ENCODE measurements around the gene SLC38A8. TPM values are rescaled to one million over a fixed set of nuclear protein-coding genes. Genes with fewer than 3 reads are reported as not detected.

Gene SLC38A8
- total RNA-seq, 2 experiments from 2014 or later = not detected

- DNase-seq = no peak
- H3K9me3 Mint-ChIP-seq = no peaks in the 10 kb centered on the region
- H3K36me3 Mint-ChIP-seq (ENCODE audit: low read depth) = peaks cover 47% of the 10 kb centered on the region
- no peaks in the 10 kb centered on the region for H3K27me3 Mint-ChIP-seq
- ChIA-PET POLR2A (interaction anchor here (1.3 kb wide), 1 partner anchor 35 kb away, joined by 6 read pairs; the partner anchor contains the start of gene MBTPS1), CTCF (interaction anchor here (1.4 to 2.8 kb wide), 3 partner anchors 91 to 105 kb away, joined by 3 to 8 read pairs (median 8); partner anchors contain the start of gene TAF1C)
- no peak overlapping the region for H3K27ac Mint-ChIP-seq
- H3K4me3 Mint-ChIP-seq = no peak overlapping the region
- H3K4me1 Mint-ChIP-seq = peaks cover 23% of the 10 kb centered on the region
Observed at GRCh38 chr16:84082110-84082509, 39.5 kb upstream of the SLC38A8 start.

DNA sequence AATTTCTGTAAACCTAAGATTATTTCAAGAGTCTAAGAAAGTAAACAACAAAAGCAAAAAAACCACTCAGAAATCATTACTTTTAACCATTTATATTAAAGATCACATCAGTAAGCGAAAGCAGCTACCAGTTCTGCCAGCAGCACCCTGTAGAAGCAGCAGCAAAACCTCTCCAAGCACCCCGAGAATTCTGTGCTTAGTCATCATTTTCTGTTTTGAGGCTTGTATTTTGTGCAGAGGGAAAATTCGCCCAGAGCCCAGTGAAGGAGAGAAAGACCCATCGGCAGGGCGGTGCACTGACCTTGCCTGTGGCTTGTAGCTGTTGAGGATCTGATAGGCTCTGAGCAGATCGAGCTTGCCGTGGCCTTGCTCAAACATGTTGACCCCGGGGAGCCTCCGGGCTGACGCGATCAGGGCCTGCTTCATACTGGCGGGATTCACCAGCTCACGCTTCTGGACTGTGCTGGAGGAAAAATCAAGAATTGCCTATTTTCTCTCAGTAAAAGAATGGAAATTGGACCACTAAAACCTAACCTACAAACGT lies 38.9 kb upstream of the SLC38A8 start:
- Mint-ChIP-seq H3K9me3 (no peaks in the 10 kb centered on the region), H3K27ac (no peak overlapping the region), H3K4me3 (no peak overlapping the region), H3K27me3 (no peaks in the 10 kb centered on the region), H3K4me1 (peaks cover 17% of the 10 kb centered on the region), H3K36me3 (ENCODE audit: low read depth) (peaks cover 44% of the 10 kb centered on the region)
- no peak for DNase-seq
- POLR2A ChIA-PET = interaction anchor here (0.5 to 1.3 kb wide), 2 partner anchors 35 to 104 kb away, joined by 3 to 6 read pairs; partner anchors contain the start of gene MBTPS1
- CTCF ChIA-PET = interaction anchor here (1.3 to 2.8 kb wide), 3 partner anchors 11 to 106 kb away, joined by 3 to 8 read pairs (median 8); partner anchors contain the start of gene TAF1C

DNA sequence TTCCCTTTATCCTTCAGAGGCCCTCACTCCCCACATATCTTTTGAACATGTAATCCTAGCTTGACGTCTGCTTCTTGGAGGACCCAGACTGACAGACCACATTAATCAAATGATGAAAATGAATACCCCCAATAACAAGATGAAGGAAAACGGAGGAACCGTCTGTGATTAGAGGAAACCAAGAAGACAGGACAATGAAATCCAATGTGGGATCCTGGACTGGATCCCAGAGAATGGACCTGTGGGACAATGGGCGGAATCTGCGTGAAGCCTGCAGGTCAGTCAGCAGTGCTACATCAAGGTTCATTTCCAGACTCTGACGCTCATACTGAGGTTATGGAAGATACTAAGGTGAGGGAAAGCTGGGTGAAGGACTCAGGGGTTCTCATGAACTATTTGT lies 38.2 kb upstream of the SLC38A8 start:
- Mint-ChIP-seq H3K4me3 (no peak overlapping the region), H3K9me3 (no peaks in the 10 kb centered on the region), H3K27ac (no peak overlapping the region), H3K4me1 (peaks cover 10% of the 10 kb centered on the region), H3K36me3 (ENCODE audit: low read depth) (peaks cover 39% of the 10 kb centered on the region), H3K27me3 (no peaks in the 10 kb centered on the region)
- POLR2A ChIA-PET = interaction anchor here (1.3 kb wide), 1 partner anchor 36 kb away, joined by 6 read pairs; the partner anchor contains the start of gene MBTPS1
- DNase-seq = no peak
- CTCF ChIA-PET = interaction anchor here (1.3 to 2.8 kb wide), 2 partner anchors 11 to 106 kb away, joined by 3 to 8 read pairs; partner anchors contain the start of gene TAF1C

GRCh38 chr16:84080378-84080777 lies 37.8 kb upstream of the SLC38A8 start:
- DNase-seq = no peak
- H3K9me3 Mint-ChIP-seq = no peaks in the 10 kb centered on the region
- H3K36me3 Mint-ChIP-seq (ENCODE audit: low read depth) = peaks cover 42% of the 10 kb centered on the region
- H3K4me3 Mint-ChIP-seq = no peak overlapping the region
- H3K4me1 Mint-ChIP-seq = peaks cover 8% of the 10 kb centered on the region
- no peak overlapping the region for H3K27ac Mint-ChIP-seq
- no peaks in the 10 kb centered on the region for H3K27me3 Mint-ChIP-seq
- POLR2A ChIA-PET = interaction anchor here (0.7 kb wide), 1 partner anchor 36 kb away, joined by 4 read pairs; the partner anchor contains the start of gene MBTPS1
- CTCF ChIA-PET = interaction anchor here (1.3 kb wide), 1 partner anchor 107 kb away, joined by 8 read pairs; the partner anchor contains the start of gene TAF1C

DNA sequence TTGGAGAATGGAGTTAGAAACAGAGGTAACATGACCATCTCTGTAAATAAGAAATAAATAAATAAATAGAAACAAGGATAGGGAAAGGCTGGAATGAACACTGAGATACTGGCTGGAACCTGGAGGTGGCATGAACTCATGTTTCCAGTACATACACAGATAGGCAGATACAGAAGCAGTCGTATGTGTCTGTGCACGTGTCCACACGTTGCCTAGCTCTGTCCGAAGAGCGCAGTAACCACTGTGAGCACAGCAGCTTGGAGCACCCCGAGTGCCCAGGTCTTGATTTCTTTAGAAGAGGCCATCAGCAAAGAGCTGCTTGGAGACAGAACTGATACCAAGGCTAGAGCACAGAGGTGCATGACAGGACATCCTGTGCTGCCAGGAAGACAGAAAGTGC lies 37.1 kb upstream of the SLC38A8 start:
- CTCF ChIA-PET = interaction anchor here (1.3 to 2.8 kb wide), 2 partner anchors 14 to 107 kb away, joined by 8 to 11 read pairs; partner anchors contain the start of gene TAF1C
- H3K27me3 Mint-ChIP-seq = no peaks in the 10 kb centered on the region
- H3K9me3 Mint-ChIP-seq = no peaks in the 10 kb centered on the region
- H3K27ac Mint-ChIP-seq = no peak overlapping the region
- H3K4me3 Mint-ChIP-seq = no peak overlapping the region
- H3K4me1 Mint-ChIP-seq = peaks cover 1% of the 10 kb centered on the region
- peaks cover 38% of the 10 kb centered on the region for H3K36me3 Mint-ChIP-seq (ENCODE audit: low read depth)
- POLR2A ChIA-PET = interaction anchor here (0.7 to 0.8 kb wide), 2 partner anchors 37 to 107 kb away, joined by 4 read pairs; partner anchors contain the start of genes MBTPS1 and TAF1C
- no peak for DNase-seq

GRCh38 chr16:84075376-84075775 lies 32.8 kb upstream of the SLC38A8 start:
- no peaks in the 10 kb centered on the region for H3K27me3 Mint-ChIP-seq
- no peaks in the 10 kb centered on the region for H3K4me1 Mint-ChIP-seq
- H3K27ac Mint-ChIP-seq = no peak overlapping the region
- no peak overlapping the region for H3K4me3 Mint-ChIP-seq
- peaks cover 36% of the 10 kb centered on the region for H3K36me3 Mint-ChIP-seq (ENCODE audit: low read depth)
- POLR2A ChIA-PET = no interaction called here
- no peak for DNase-seq
- CTCF ChIA-PET = no interaction called here
- H3K9me3 Mint-ChIP-seq = no peaks in the 10 kb centered on the region

GRCh38 chr16:84074721-84075120 lies 32.1 kb upstream of the SLC38A8 start:
- H3K4me3 Mint-ChIP-seq = no peak overlapping the region
- no peak for DNase-seq
- no peaks in the 10 kb centered on the region for H3K9me3 Mint-ChIP-seq
- ChIA-PET POLR2A (no interaction called here), CTCF (interaction anchor here (0.6 kb wide), 1 partner anchor 9 kb away, joined by 3 read pairs; no protein-coding TSS in a partner anchor)
- H3K36me3 Mint-ChIP-seq (ENCODE audit: low read depth) = peaks cover 33% of the 10 kb centered on the region
- H3K4me1 Mint-ChIP-seq = no peaks in the 10 kb centered on the region
- H3K27me3 Mint-ChIP-seq = no peaks in the 10 kb centered on the region
- no peak overlapping the region for H3K27ac Mint-ChIP-seq

DNA sequence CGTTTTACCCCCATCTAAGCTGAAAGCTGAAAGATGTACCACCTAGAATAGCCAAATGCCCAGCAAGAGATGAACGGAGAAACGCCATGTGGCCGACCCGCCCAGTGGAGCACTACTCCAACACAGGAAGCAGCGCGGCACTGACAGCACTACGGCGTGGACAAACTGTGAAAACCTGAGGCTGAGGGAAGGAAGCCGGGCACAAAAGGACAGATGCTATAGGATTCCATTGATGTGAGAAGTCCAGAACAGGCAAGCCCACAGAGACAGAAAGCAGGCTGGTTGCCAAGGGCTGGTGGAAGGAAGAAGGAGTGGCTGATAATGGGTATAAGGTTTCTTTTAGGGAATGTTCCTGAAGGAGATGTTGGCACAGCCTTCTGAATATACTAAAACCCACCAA lies 29.4 kb upstream of the SLC38A8 start:
- Mint-ChIP-seq H3K4me3 (no peak overlapping the region), H3K36me3 (ENCODE audit: low read depth) (peaks cover 47% of the 10 kb centered on the region), H3K9me3 (no peaks in the 10 kb centered on the region), H3K27ac (no peak overlapping the region), H3K4me1 (peaks cover 1% of the 10 kb centered on the region), H3K27me3 (no peaks in the 10 kb centered on the region)
- CTCF ChIA-PET = interaction anchor here (1.2 to 1.4 kb wide), 2 partner anchors 9 to 115 kb away, joined by 3 to 4 read pairs; partner anchors contain the start of gene TAF1C
- POLR2A ChIA-PET = no interaction called here
- DNase-seq = no peak

GRCh38 chr16:84071121-84071520 lies 28.5 kb upstream of the SLC38A8 start:
- peaks cover 1% of the 10 kb centered on the region for H3K4me1 Mint-ChIP-seq
- ChIA-PET POLR2A (no interaction called here), CTCF (interaction anchor here (1.1 to 2.1 kb wide), 2 partner anchors 10 to 116 kb away, joined by 4 to 8 read pairs; partner anchors contain the start of gene TAF1C)
- no peak overlapping the region for H3K27ac Mint-ChIP-seq
- no peak overlapping the region for H3K4me3 Mint-ChIP-seq
- DNase-seq = no peak
- H3K27me3 Mint-ChIP-seq = no peaks in the 10 kb centered on the region
- no peaks in the 10 kb centered on the region for H3K9me3 Mint-ChIP-seq
- H3K36me3 Mint-ChIP-seq (ENCODE audit: low read depth) = peaks cover 46% of the 10 kb centered on the region

- H3K27me3 Mint-ChIP-seq = no peaks in the 10 kb centered on the region
- no peak overlapping the region for H3K27ac Mint-ChIP-seq
- H3K36me3 Mint-ChIP-seq (ENCODE audit: low read depth) = peaks cover 40% of the 10 kb centered on the region
- H3K4me3 Mint-ChIP-seq = no peak overlapping the region
- DNase-seq = no peak
- ChIA-PET POLR2A (interaction anchor here (1.4 kb wide), 1 partner anchor 10 kb away, joined by 5 read pairs; no protein-coding TSS in a partner anchor), CTCF (interaction anchor here (1.0 to 2.1 kb wide), 3 partner anchors 12 to 117 kb away, joined by 3 to 8 read pairs (median 3); partner anchors contain the start of gene TAF1C)
- peaks cover 1% of the 10 kb centered on the region for H3K4me1 Mint-ChIP-seq
- H3K9me3 Mint-ChIP-seq = no peaks in the 10 kb centered on the region
Observed at GRCh38 chr16:84069540-84069939, 26.9 kb upstream of the SLC38A8 start.

- POLR2A ChIA-PET = interaction anchor here (1.1 to 1.4 kb wide), 2 partner anchors 10 to 47 kb away, joined by 3 to 5 read pairs; partner anchors contain the start of gene MBTPS1
- CTCF ChIA-PET = interaction anchor here (2.1 kb wide), 1 partner anchor 118 kb away, joined by 8 read pairs; the partner anchor contains the start of gene TAF1C
- H3K36me3 Mint-ChIP-seq (ENCODE audit: low read depth) = peaks cover 37% of the 10 kb centered on the region
- H3K4me1 Mint-ChIP-seq = peaks cover 1% of the 10 kb centered on the region
- no peaks in the 10 kb centered on the region for H3K27me3 Mint-ChIP-seq
- DNase-seq = no peak
- H3K4me3 Mint-ChIP-seq = no peak overlapping the region
- H3K9me3 Mint-ChIP-seq = no peaks in the 10 kb centered on the region
- no peak overlapping the region for H3K27ac Mint-ChIP-seq
Observed at GRCh38 chr16:84068783-84069462, 26.3 kb upstream of the SLC38A8 start.

GRCh38 chr16:84068041-84068440 lies 25.4 kb upstream of the SLC38A8 start:
- Mint-ChIP-seq H3K36me3 (ENCODE audit: low read depth) (peaks cover 45% of the 10 kb centered on the region), H3K27me3 (no peaks in the 10 kb centered on the region), H3K4me3 (no peak overlapping the region), H3K9me3 (no peaks in the 10 kb centered on the region), H3K4me1 (peaks cover 1% of the 10 kb centered on the region), H3K27ac (no peak overlapping the region)
- POLR2A ChIA-PET = interaction anchor here (1.1 kb wide), 2 partner anchors 48 to 111 kb away, joined by 3 read pairs; partner anchors contain the start of gene MBTPS1
- CTCF ChIA-PET = no interaction called here
- no peak for DNase-seq

DNA sequence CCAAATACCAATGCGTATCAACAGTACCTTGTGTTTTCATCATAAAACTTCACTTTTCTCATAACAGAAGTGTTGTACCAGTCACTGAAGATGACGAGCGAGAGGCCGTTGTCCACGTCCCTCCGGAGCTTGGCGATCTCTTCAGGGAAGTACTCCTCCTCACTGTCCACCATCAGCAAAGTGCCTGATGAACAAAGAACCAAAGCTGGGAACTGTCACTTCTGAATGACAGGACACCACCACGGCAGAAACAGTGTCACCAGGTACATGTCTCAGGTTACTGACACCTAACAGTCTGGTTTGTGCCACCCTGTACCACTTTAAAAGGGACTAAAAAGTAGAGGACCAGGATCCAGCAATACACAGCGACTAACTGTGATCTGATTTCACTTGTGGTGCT lies 25.0 kb upstream of the SLC38A8 start:
- H3K4me3 Mint-ChIP-seq = no peak overlapping the region
- no peak for DNase-seq
- peaks cover 4% of the 10 kb centered on the region for H3K4me1 Mint-ChIP-seq
- no peak overlapping the region for H3K27ac Mint-ChIP-seq
- peaks cover 49% of the 10 kb centered on the region for H3K36me3 Mint-ChIP-seq (ENCODE audit: low read depth)
- no peaks in the 10 kb centered on the region for H3K27me3 Mint-ChIP-seq
- ChIA-PET POLR2A (interaction anchor here (1.1 kb wide), 1 partner anchor 111 kb away, joined by 3 read pairs; no protein-coding TSS in a partner anchor), CTCF (no interaction called here)
- H3K9me3 Mint-ChIP-seq = no peaks in the 10 kb centered on the region

Measured in activated CD4-positive, alpha-beta memory T cell treated with anti-CD3 and anti-CD28 coated beads, Interleukin-2, amount 10 ng/mL, durations not matched to agents 7 days and 5 days (primary cell).